PC-3 (cell line): ENCODE results near the gene MACROD2. TPM values are rescaled to one million over a fixed set of nuclear protein-coding genes. Genes with fewer than 3 reads are reported as not detected.
"Not testable (repeated sequence)": the region's sequence is repeated elsewhere in the genome, so short reads cannot be mapped to it uniquely, and the experiment has no call there.

Experiments
- ATAC-seq: fragments of 200-7000 bp; cut with Tn5 transposase; 2 replicates; pipeline ENCODE4 v1.9.1; 2020; ENCODE audit warnings: mild to moderate bottlenecking, moderate library complexity
- BruUV-seq: library from RNA; stranded (reverse); fragments of 400-500 nt; replicated peaks from 2 replicates; lab custom pipeline; 2021; lab: Mats Ljungman, UMichigan
- CTCF ChIA-PET: fragments of 300-600 bp; sonication (Branson Sonifier 250); formaldehyde crosslinking; loops from one replicate; lab custom pipeline; 2022; ENCODE audit warnings: antibody characterized with exemption; lab: Charles Lee
- POLR2A ChIA-PET: fragments of 300-600 bp; sonication (Branson Sonifier 250); formaldehyde crosslinking; loops from one replicate; lab custom pipeline; 2022; ENCODE audit warnings: antibody characterized with exemption; ENCODE audit not compliant: unreplicated experiment; lab: Charles Lee
- DNase-seq: peaks from one replicate; pipeline ENCODE4 v3.0.0-alpha.2; 2015
- H2AFZ ChIP-seq: fragments of 300-600 bp; sonication (generic); 2 replicates; pipeline ENCODE4 v1.6.0; 2016; ENCODE audit warnings: antibody characterized with exemption, low read length
- H3F3A ChIP-seq: fragments of 300-600 bp; sonication (generic); one replicate; pipeline ENCODE4 v1.6.0; 2017; ENCODE audit warnings: antibody characterized with exemption, low read length, control low read depth, mild to moderate bottlenecking; ENCODE audit not compliant: unreplicated experiment
- H3K27ac ChIP-seq: fragments of 300-600 bp; sonication (generic); 2 replicates; pipeline ENCODE4 v1.5.1; 2016; ENCODE audit warnings: mild to moderate bottlenecking, low read length
- H3K27me3 ChIP-seq: fragments of 300-600 bp; sonication (generic); 2 replicates; pipeline ENCODE4 v1.6.1; 2016; ENCODE audit warnings: low read length, mixed read lengths
- H3K36me3 ChIP-seq: fragments of 300-600 bp; sonication (generic); 2 replicates; pipeline ENCODE4 v1.6.1; 2016; ENCODE audit warnings: low read depth, mixed run types, low read length, mixed read lengths
- H3K4me1 ChIP-seq: fragments of 300-600 bp; sonication (generic); 2 replicates; pipeline ENCODE4 v1.5.1; 2016; ENCODE audit warnings: low read length; ENCODE audit not compliant: insufficient read depth
- H3K4me2 ChIP-seq: fragments of 300-600 bp; sonication (generic); 2 replicates; pipeline ENCODE4 v1.6.0; 2016; ENCODE audit warnings: low read length
- H3K4me3 ChIP-seq: fragments of 300-600 bp; sonication (generic); 2 replicates; pipeline ENCODE4 v1.5.1; 2016; ENCODE audit warnings: mild to moderate bottlenecking, low read length, mixed read lengths
- H3K79me2 ChIP-seq: fragments of 300-600 bp; sonication (generic); 2 replicates; pipeline ENCODE4 v1.6.1; 2017; ENCODE audit warnings: low read length, mixed read lengths
- H3K9ac ChIP-seq: fragments of 300-600 bp; sonication (generic); 2 replicates; pipeline ENCODE4 v1.6.0; 2016; ENCODE audit warnings: mild to moderate bottlenecking, low read length
- H3K9me2 ChIP-seq: fragments of 300-600 bp; sonication (generic); replicated peaks from 2 replicates; pipeline ENCODE4 v1.6.1; 2016; ENCODE audit warnings: mixed run types, low read length, mixed read lengths
- H3K9me3 ChIP-seq: fragments of 300-600 bp; sonication (generic); 2 replicates; pipeline ENCODE4 v1.6.1; 2016; ENCODE audit warnings: low read length, mixed read lengths
- H4K20me1 ChIP-seq: fragments of 300-600 bp; sonication (generic); 2 replicates; pipeline ENCODE4 v1.6.1; 2016; ENCODE audit warnings: low read length, mixed read lengths
- CTCF ChIP-seq: fragments of 300-600 bp; sonication (generic); conservative IDR thresholded peaks from 2 replicates; pipeline ENCODE4 v1.5.1; 2017; ENCODE audit warnings: antibody characterized with exemption, low read depth, mild to moderate bottlenecking, low read length
- EZH2 ChIP-seq: fragments of 300-600 bp; sonication (generic); IDR thresholded peaks from one replicate; pipeline ENCODE4 v1.6.1; 2017; ENCODE audit warnings: antibody characterized with exemption, mild to moderate bottlenecking, low read length; ENCODE audit not compliant: unreplicated experiment
- EZH2phosphoT487 ChIP-seq: fragments of 300-600 bp; sonication (generic); IDR thresholded peaks from 2 replicates; pipeline ENCODE4 v1.6.1; 2018; ENCODE audit warnings: mild to moderate bottlenecking, antibody characterized with exemption, low read length, borderline replicate concordance
- intact Hi-C: fragments of 100-400 bp; cut with micrococcal nuclease; formaldehyde crosslinking; loops from 2 replicates; pipeline ENCODE4 v1.9.0; 2023
- total RNA-seq: library from RNA; depleted of rRNA; stranded (reverse); fragments of >200 nt; gene quantifications from 2 replicates; pipeline ENCODE4 v1.2.3, GENCODE V29; 2014

The MACROD2 gene
- total RNA-seq, 1 experiment from 2014 or later: 3.1 TPM

DNA sequence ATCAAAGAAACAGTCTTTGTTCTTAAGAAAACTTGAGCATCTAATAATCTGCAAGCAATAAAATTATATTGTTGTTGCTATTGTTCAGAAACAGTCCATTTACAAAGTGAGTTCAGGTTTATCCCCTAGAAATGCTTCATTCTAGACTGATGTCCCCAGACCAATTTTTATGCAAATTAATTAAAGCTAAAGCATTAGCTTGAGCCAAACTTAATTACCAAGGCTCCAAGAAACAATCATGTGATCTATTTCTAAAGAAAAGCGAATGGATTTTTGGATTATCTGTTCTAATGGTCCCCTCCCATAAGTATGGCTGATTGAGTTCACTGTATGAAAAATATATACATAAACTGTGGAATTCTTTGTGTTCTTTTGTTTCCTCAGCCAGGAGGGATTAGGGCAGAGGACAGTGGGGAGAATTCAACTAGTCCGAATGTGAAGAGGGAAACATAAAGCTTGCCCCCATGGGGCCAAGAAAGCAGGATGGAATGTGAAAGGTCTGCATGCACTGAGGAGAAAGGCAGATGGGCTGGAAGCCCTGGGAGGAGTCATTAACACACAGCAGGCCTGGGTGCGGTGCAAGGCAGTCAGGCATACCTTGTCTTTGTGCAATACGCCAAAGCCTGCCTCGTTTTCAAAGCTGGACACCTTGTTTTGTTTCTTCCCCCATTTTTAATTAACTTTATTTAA is 1980.9 kb downstream of the MACROD2 start:
- CTCF ChIA-PET: no interaction called here
- no peaks in the 10 kb centered on the region for H3K27me3 ChIP-seq

GRCh38 chr20:15977026-15977425 is 1981.7 kb downstream of the MACROD2 start:
- Histone ChIP-seq H3K4me3 (no peak overlapping the region), H3K27ac (no peak overlapping the region), H3F3A (no peaks in the 10 kb centered on the region), H3K27me3 (no peaks in the 10 kb centered on the region), H3K4me2 (no peak overlapping the region), H3K79me2 (no peaks in the 10 kb centered on the region), H3K4me1 (no peaks in the 10 kb centered on the region), H4K20me1 (no peaks in the 10 kb centered on the region), H3K9me3 (no peaks in the 10 kb centered on the region), H3K9ac (no peak overlapping the region), H3K36me3 (no peaks in the 10 kb centered on the region), H3K9me2 (no peaks in the 10 kb centered on the region), H2AFZ (no peak overlapping the region)
- POLR2A ChIA-PET: no interaction called here
- TF ChIP-seq CTCF (no peak), EZH2phosphoT487 (no peak), EZH2 (no peak)
- BruUV-seq: no TSS peak
- no peak for DNase-seq
- intact Hi-C loops: no loop called here
- no peak for ATAC-seq
- CTCF ChIA-PET: no interaction called here

More for the DNA sequence above, 1980.9 kb downstream of the MACROD2 start:
- H2AFZ ChIP-seq: no peak overlapping the region
- no peaks in the 10 kb centered on the region for H3K9me3 ChIP-seq
- POLR2A ChIA-PET: no interaction called here
- no peak overlapping the region for H3K4me2 ChIP-seq
- no peaks in the 10 kb centered on the region for H3K79me2 ChIP-seq
- no peaks in the 10 kb centered on the region for H3K9me2 ChIP-seq
- no peaks in the 10 kb centered on the region for H4K20me1 ChIP-seq
- no peak overlapping the region for H3K27ac ChIP-seq
- no peak overlapping the region for H3K9ac ChIP-seq
- H3K36me3 ChIP-seq: no peaks in the 10 kb centered on the region
- H3K4me1 ChIP-seq: no peaks in the 10 kb centered on the region
- TF ChIP-seq EZH2 (no peak), EZH2phosphoT487 (no peak), CTCF (no peak)
- DNase-seq (no peak), ATAC-seq (no peak)
- BruUV-seq: no TSS peak
- H3K4me3 ChIP-seq: no peak overlapping the region
- intact Hi-C loops: no loop called here
- H3F3A ChIP-seq: no peaks in the 10 kb centered on the region

DNA sequence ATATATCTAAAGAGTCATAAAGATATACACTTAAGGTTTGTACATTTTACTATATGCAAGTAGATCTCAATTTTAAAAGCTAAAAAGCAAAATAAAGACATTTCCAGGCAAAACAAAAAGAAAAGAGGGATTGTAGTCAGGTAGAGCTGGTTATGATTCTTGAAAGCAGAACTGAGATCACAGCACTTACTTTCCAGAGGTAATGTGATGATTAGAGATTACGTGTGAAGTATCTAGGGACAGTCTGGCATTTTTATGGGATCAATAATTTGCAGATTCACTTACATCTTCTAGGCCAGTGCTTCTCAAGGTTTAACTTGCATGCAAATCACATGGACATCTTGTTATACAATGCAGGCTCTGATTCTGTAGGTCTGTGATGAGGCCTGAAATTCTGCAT is 1982.4 kb downstream of the MACROD2 start:
- Histone ChIP-seq H2AFZ (no peak overlapping the region), H3K9me2 (no peaks in the 10 kb centered on the region), H3K4me2 (no peak overlapping the region), H3K27me3 (no peaks in the 10 kb centered on the region), H3K27ac (no peak overlapping the region), H3K9me3 (no peaks in the 10 kb centered on the region), H4K20me1 (no peaks in the 10 kb centered on the region), H3F3A (no peaks in the 10 kb centered on the region), H3K9ac (no peak overlapping the region), H3K4me3 (no peak overlapping the region), H3K4me1 (no peaks in the 10 kb centered on the region), H3K79me2 (no peaks in the 10 kb centered on the region), H3K36me3 (no peaks in the 10 kb centered on the region)
- no peak for ATAC-seq
- intact Hi-C loops: no loop called here
- TF ChIP-seq EZH2 (no peak), CTCF (no peak), EZH2phosphoT487 (no peak)
- no TSS peak for BruUV-seq
- DNase-seq: no peak
- CTCF ChIA-PET: no interaction called here
- POLR2A ChIA-PET: no interaction called here

DNA sequence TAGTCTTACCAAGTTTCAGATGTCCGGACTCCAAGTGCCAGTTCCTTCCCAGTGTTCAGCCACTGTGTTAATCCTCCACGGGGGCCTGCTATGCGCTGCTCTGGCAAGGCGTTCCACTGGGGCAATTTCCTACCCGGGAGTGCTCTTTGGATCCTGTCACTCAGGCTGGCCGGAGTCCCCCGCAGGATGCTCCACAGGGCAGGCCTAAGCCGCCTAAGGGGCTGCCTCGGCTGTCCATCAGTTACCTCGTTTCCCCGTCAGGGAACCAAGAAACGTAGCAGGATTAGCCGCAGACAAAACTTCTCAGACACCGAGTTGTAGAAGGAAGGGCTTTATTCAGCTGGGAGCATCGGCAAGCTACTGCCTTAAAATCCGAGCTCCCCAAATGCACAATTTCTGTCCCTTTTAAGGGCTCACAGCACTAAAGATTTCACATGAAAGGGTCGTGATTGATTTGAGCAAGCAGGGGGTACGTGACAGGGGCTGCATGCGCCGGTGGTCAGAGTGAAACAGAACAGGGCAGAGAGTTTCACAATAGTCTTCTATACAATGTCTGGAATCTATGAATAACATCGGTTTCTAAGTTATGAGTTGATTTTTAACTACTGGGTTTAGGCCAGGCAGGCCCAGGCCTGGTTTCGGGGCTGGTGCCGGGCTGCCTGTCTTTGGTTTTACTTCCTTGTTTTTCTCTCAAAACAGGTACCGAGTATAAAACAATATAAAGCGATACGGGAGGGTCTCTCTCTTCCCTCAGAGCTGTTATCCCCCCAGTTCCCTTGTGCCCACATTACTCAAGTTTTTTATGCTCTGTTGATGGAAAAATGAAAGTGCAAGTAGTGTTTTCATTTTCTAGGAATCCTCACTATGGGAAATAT is 1990.4 kb downstream of the MACROD2 start:
- H3K4me3 ChIP-seq, BruUV-seq, ATAC-seq, H3K27ac ChIP-seq, H3K36me3 ChIP-seq, H3K4me1 ChIP-seq, H3K9me2 ChIP-seq, H3K79me2 ChIP-seq, DNase-seq, intact Hi-C loops, H4K20me1 ChIP-seq, H3K9me3 ChIP-seq, H3F3A ChIP-seq, CTCF ChIA-PET, POLR2A ChIA-PET, H3K27me3 ChIP-seq: not testable (repeated sequence)
- H2AFZ ChIP-seq: peak overlapping the region; percentile 85
- H3K9ac ChIP-seq: peak overlapping the region; percentile 45; the same call in 1 of the 2 replicates
- H3K4me2 ChIP-seq: peak overlapping the region; percentile 68
